Osteoblast (primary cell): ENCODE results near the gene MAPK10. TPM values are rescaled to one million over a fixed set of nuclear protein-coding genes. Genes with fewer than 3 reads are reported as not detected.

Experiments used
- DNase-seq: peaks from one replicate; pipeline ENCODE4 v3.0.0; 2011; ENCODE audit warnings: low spot score, mixed read lengths; ENCODE audit not compliant: insufficient read length; ENCODE audit errors: missing footprints
- H2AFZ ChIP-seq: 2 replicates; pipeline ENCODE4 v1.6.0; 2011; ENCODE audit warnings: mild to moderate bottlenecking, low read length
- H3K27ac ChIP-seq: 2 replicates; pipeline ENCODE4 v1.5.1; 2011; ENCODE audit warnings: mild to moderate bottlenecking, low read depth, low read length, moderate library complexity
- H3K27me3 ChIP-seq: 2 replicates; pipeline ENCODE4 v1.6.0; 2012; ENCODE audit warnings: mild to moderate bottlenecking, control low read depth, inconsistent platforms, low read length, moderate library complexity; ENCODE audit not compliant: insufficient read depth
- H3K36me3 ChIP-seq: 2 replicates; pipeline ENCODE4 v1.5.1; 2011; ENCODE audit warnings: mild to moderate bottlenecking, low read length, control low read depth, moderate library complexity; ENCODE audit not compliant: insufficient read depth
- H3K4me1 ChIP-seq: 2 replicates; pipeline ENCODE4 v1.5.1; 2011; ENCODE audit warnings: mild to moderate bottlenecking, low read length, control low read depth, moderate library complexity; ENCODE audit not compliant: insufficient read depth
- H3K4me2 ChIP-seq: 2 replicates; pipeline ENCODE4 v1.6.0; 2011; ENCODE audit warnings: mild to moderate bottlenecking, low read length; ENCODE audit not compliant: insufficient read depth
- H3K4me3 ChIP-seq: fragments of 200-600 bp; sonication (generic); 3 replicates; pipeline ENCODE4 v1.5.1; 2012; ENCODE audit warnings: mild to moderate bottlenecking, low read length, inconsistent platforms; ENCODE audit not compliant: insufficient read depth
- H3K79me2 ChIP-seq: 2 replicates; pipeline ENCODE4 v1.6.0; 2012; ENCODE audit warnings: mild to moderate bottlenecking, low read length, control low read depth, inconsistent platforms; ENCODE audit not compliant: insufficient read depth
- H3K9me3 ChIP-seq: 2 replicates; pipeline ENCODE4 v1.5.1; 2011; ENCODE audit warnings: low read depth, low read length, control low read depth
- H4K20me1 ChIP-seq: 2 replicates; pipeline ENCODE4 v1.6.0; 2012; ENCODE audit warnings: mild to moderate bottlenecking, low read length, control low read depth; ENCODE audit not compliant: insufficient read depth
- total RNA-seq: library from RNA; depleted of rRNA; stranded (reverse); fragments of >200 nt; gene quantifications from 2 replicates; pipeline ENCODE4 v1.2.3, GENCODE V29; 2012
- TF ChIP-seq, protein P1 (sequence below): IDR thresholded peaks from 2 replicates; pipeline ENCODE4 v1.5.1; 2011; ENCODE audit warnings: mild to moderate bottlenecking, low read depth, low read length, moderate library complexity; ENCODE audit errors: extremely low read depth

Gene MAPK10
- total RNA-seq, 1 donor: 13.0 TPM

DNA sequence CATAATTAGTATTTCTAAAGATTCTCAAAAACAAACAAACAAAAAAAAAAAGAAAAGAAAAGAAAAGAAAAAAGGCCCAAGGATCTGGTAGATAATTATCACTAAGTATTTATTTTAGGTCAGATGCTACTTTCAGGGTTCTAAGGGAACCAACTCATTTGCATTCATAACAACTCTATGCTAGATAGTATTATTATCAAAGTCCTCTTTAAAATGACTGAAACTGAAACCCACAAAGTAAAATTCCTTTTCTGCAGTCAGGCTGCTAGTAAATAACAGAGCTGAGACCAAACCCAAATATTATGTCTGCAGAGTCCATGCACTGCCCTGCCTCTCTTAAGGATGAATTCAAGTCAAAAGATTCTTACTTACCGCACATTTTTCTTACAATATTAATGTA lies 38.3 kb upstream of the MAPK10 start:
- TF ChIP-seq, protein P1, sequence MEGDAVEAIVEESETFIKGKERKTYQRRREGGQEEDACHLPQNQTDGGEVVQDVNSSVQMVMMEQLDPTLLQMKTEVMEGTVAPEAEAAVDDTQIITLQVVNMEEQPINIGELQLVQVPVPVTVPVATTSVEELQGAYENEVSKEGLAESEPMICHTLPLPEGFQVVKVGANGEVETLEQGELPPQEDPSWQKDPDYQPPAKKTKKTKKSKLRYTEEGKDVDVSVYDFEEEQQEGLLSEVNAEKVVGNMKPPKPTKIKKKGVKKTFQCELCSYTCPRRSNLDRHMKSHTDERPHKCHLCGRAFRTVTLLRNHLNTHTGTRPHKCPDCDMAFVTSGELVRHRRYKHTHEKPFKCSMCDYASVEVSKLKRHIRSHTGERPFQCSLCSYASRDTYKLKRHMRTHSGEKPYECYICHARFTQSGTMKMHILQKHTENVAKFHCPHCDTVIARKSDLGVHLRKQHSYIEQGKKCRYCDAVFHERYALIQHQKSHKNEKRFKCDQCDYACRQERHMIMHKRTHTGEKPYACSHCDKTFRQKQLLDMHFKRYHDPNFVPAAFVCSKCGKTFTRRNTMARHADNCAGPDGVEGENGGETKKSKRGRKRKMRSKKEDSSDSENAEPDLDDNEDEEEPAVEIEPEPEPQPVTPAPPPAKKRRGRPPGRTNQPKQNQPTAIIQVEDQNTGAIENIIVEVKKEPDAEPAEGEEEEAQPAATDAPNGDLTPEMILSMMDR: no peak
- DNase-seq: no peak
- no peaks in the 10 kb centered on the region for H3K79me2 ChIP-seq
- no peaks in the 10 kb centered on the region for H3K27me3 ChIP-seq
- H3K9me3 ChIP-seq: no peaks in the 10 kb centered on the region
- H3K4me1 ChIP-seq: no peaks in the 10 kb centered on the region
- no peak overlapping the region for H2AFZ ChIP-seq
- no peaks in the 10 kb centered on the region for H4K20me1 ChIP-seq
- H3K4me2 ChIP-seq: no peak overlapping the region
- no peaks in the 10 kb centered on the region for H3K36me3 ChIP-seq
- H3K4me3 ChIP-seq: no peak overlapping the region
- no peak overlapping the region for H3K27ac ChIP-seq

DNA sequence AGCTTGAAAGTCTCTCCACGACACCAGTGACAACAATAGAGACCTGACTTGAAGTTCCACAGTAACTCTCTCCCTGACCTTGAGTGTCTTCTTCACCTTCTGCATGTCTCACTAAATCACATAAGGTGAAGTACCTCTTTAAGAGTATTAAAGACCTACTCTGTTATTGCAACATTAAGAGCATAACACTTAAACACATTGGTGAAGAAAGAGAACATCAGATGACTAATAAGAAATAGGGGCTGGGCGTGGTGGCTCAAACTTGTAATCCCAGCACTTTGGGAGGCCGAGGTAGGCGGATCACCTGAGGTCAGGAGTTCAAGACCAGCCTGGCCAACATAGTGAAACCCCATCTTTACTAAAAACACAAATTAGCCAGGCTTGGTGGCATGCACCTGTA lies 33.9 kb upstream of the MAPK10 start:
- Histone ChIP-seq H3K36me3 (no peaks in the 10 kb centered on the region), H3K27me3 (no peaks in the 10 kb centered on the region), H3K4me1 (no peaks in the 10 kb centered on the region), H3K79me2 (no peaks in the 10 kb centered on the region), H3K9me3 (no peaks in the 10 kb centered on the region), H2AFZ (no peak overlapping the region), H3K4me3 (no peak overlapping the region), H4K20me1 (no peaks in the 10 kb centered on the region), H3K4me2 (no peak overlapping the region), H3K27ac (no peak overlapping the region)
- no peak for DNase-seq
- TF ChIP-seq, protein P1: no peak

DNA sequence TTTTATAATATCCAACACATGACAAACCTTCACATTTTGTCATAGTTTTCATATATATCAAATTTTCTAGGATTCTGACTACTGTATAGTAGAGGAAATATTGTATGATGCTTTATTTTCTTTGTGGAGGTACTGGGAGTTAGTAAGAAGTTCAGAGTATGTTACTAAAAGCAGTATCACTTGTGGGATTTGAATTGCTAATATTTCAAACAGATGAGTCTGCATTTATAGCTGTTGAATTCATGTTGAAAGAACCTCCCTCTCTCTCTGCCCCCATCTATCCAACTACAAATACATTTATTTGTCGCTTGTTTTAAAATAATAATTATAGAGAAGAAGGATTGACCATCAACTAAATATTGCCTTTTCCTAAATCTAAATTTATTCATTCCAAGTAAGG lies 29.8 kb upstream of the MAPK10 start:
- Histone ChIP-seq H3K4me1 (no peaks in the 10 kb centered on the region), H3K36me3 (no peaks in the 10 kb centered on the region), H3K4me3 (no peak overlapping the region), H2AFZ (no peak overlapping the region), H3K27ac (no peak overlapping the region), H3K4me2 (no peak overlapping the region), H3K79me2 (no peaks in the 10 kb centered on the region), H3K9me3 (no peaks in the 10 kb centered on the region), H3K27me3 (no peaks in the 10 kb centered on the region), H4K20me1 (no peaks in the 10 kb centered on the region)
- TF ChIP-seq, protein P1: no peak
- no peak for DNase-seq

DNA sequence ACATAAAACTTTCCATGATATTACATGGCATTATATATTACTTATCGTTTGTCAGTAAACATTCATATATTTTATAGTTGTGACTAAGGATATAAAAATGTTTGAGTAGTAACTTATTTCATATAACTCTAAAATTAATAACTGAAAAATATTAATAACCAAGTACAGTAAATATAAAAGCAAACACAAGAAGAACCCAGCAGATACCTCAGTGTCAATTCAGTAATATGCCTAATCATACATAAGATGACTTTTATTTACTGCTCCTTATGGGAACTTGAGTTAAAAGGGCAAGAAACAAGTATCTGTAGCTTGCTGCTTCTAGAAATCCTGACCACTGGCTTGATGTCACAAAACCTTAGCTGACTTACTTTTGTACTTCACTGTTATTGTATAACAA lies 28.4 kb upstream of the MAPK10 start:
- H2AFZ ChIP-seq: no peak overlapping the region
- H3K36me3 ChIP-seq: no peaks in the 10 kb centered on the region
- no peaks in the 10 kb centered on the region for H3K9me3 ChIP-seq
- no peaks in the 10 kb centered on the region for H4K20me1 ChIP-seq
- no peaks in the 10 kb centered on the region for H3K4me1 ChIP-seq
- no peak overlapping the region for H3K4me3 ChIP-seq
- no peak overlapping the region for H3K27ac ChIP-seq
- H3K79me2 ChIP-seq: no peaks in the 10 kb centered on the region
- no peak for DNase-seq
- no peak overlapping the region for H3K4me2 ChIP-seq
- H3K27me3 ChIP-seq: no peaks in the 10 kb centered on the region
- TF ChIP-seq, protein P1: no peak
